Measurements from ENCODE around the gene KCNAB2.
"Not testable (repeated sequence)": the region's sequence is repeated elsewhere in the genome, so short reads cannot be mapped to it uniquely, and the experiment has no call there.

Gene KCNAB2

GRCh38 chr1:6069573-6069972 is 23.9 kb downstream of the KCNAB2 start:
- TF ChIP-seq ZNF274 (IDR thresholded peaks at IDR 0.05; ENCODE audit: low read depth, low read length), result no peak
- H3K4me3 ChIP-seq (ENCODE audit: low read length), result no peak overlapping the region

GRCh38 chr1:6070450-6070974 is 24.8 kb downstream of the KCNAB2 start:
- H3K4me3 ChIP-seq (ENCODE audit: low read length), result no peak overlapping the region
- no peak for TF ChIP-seq ZNF274 (IDR thresholded peaks at IDR 0.05; ENCODE audit: low read depth, low read length)

GRCh38 chr1:6071219-6071618 is 25.5 kb downstream of the KCNAB2 start:
- TF ChIP-seq ZNF274 (IDR thresholded peaks at IDR 0.05; ENCODE audit: low read depth, low read length), result no peak
- H3K4me3 ChIP-seq (ENCODE audit: low read length), result no peak overlapping the region

- TF ChIP-seq ZNF274 (IDR thresholded peaks at IDR 0.05; ENCODE audit: low read depth, low read length), result no peak
- H3K4me3 ChIP-seq (ENCODE audit: low read length), result no peak overlapping the region
These were observed 27.2 kb downstream of the KCNAB2 start for GRCh38 chr1:6072774-6073479.

- TF ChIP-seq ZNF274 (IDR thresholded peaks at IDR 0.05; ENCODE audit: low read depth, low read length), result no peak
These were observed 27.9 kb downstream of the KCNAB2 start for GRCh38 chr1:6073480-6074053.

GRCh38 chr1:6074192-6074901 is 28.7 kb downstream of the KCNAB2 start:
- H3K4me3 ChIP-seq (ENCODE audit: low read length), result no peak overlapping the region
- TF ChIP-seq ZNF274 (IDR thresholded peaks at IDR 0.05; ENCODE audit: low read depth, low read length), result no peak

More at GRCh38 chr1:6073480-6074053, 27.9 kb downstream of the KCNAB2 start:
- no peak overlapping the region for H3K4me3 ChIP-seq (ENCODE audit: low read length)

- TF ChIP-seq ZNF274 (IDR thresholded peaks at IDR 0.05; ENCODE audit: low read depth, low read length), result no peak
- no peak overlapping the region for H3K4me3 ChIP-seq (ENCODE audit: low read length)
These were observed 30.1 kb downstream of the KCNAB2 start for GRCh38 chr1:6075748-6076147.

GRCh38 chr1:6077061-6077460 is 31.4 kb downstream of the KCNAB2 start:
- H3K4me3 ChIP-seq (ENCODE audit: low read length), result not testable (repeated sequence)

- no peak overlapping the region for H3K4me3 ChIP-seq (ENCODE audit: low read length)
- no peak for TF ChIP-seq ZNF274 (IDR thresholded peaks at IDR 0.05; ENCODE audit: low read depth, low read length)
These were observed 31.8 kb downstream of the KCNAB2 start for GRCh38 chr1:6077506-6077905.

- no peak for TF ChIP-seq ZNF274 (IDR thresholded peaks at IDR 0.05; ENCODE audit: low read depth, low read length)
- H3K4me3 ChIP-seq (ENCODE audit: low read length), result no peak overlapping the region
These were observed 32.2 kb downstream of the KCNAB2 start for GRCh38 chr1:6077919-6078318.

- TF ChIP-seq ZNF274 (IDR thresholded peaks at IDR 0.05; ENCODE audit: low read depth, low read length), result no peak
- no peak overlapping the region for H3K4me3 ChIP-seq (ENCODE audit: low read length)
These were observed 34.8 kb downstream of the KCNAB2 start for GRCh38 chr1:6080469-6080868.

GRCh38 chr1:6081901-6082300 is 36.2 kb downstream of the KCNAB2 start:
- TF ChIP-seq ZNF274 (IDR thresholded peaks at IDR 0.05; ENCODE audit: low read depth, low read length), result no peak
- no peak overlapping the region for H3K4me3 ChIP-seq (ENCODE audit: low read length)

- TF ChIP-seq ZNF274 (IDR thresholded peaks at IDR 0.05; ENCODE audit: low read depth, low read length), result no peak
- no peak overlapping the region for H3K4me3 ChIP-seq (ENCODE audit: low read length)
These were observed 36.8 kb downstream of the KCNAB2 start for GRCh38 chr1:6082430-6082971.

- no peak overlapping the region for H3K4me3 ChIP-seq (ENCODE audit: low read length)
- TF ChIP-seq ZNF274 (IDR thresholded peaks at IDR 0.05; ENCODE audit: low read depth, low read length), result no peak
These were observed 37.7 kb downstream of the KCNAB2 start for GRCh38 chr1:6083385-6083784.
